8988T (cell line): ENCODE measurements around the gene NKD2.

Source experiments
- DNase-seq: peaks from one replicate; pipeline ENCODE4 v3.0.0; 2011

Gene NKD2

GRCh38 chr5:1032011-1032410 lies 23.4 kb downstream of the NKD2 start:
- peak; percentile 17 for DNase-seq

GRCh38 chr5:1032551-1033027 lies 24.0 kb downstream of the NKD2 start:
- no peak for DNase-seq

DNA sequence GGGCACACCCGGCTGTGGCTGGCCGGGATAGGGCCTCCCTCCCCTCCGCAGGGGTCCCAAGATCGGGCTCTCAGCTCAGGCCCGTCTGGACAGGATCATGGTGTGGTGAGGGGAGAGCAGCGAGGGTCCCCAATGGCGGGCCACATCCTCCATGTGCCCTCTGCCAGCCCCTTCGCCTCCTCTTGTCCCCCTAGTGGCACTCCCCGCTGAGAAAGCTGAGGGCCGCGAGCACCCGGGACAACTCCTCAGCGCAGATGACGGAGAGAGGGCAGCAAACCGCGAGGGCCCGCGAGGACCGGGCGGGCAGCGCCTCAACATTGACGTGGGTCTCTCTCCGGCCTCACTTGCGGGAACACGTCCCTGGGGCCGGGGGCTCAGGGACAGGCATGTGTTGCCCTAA lies 24.6 kb downstream of the NKD2 start:
- peak; percentile 14 for DNase-seq

GRCh38 chr5:1033606-1034420 lies 25.2 kb downstream of the NKD2 start:
- DNase-seq: peak; percentile 14

DNA sequence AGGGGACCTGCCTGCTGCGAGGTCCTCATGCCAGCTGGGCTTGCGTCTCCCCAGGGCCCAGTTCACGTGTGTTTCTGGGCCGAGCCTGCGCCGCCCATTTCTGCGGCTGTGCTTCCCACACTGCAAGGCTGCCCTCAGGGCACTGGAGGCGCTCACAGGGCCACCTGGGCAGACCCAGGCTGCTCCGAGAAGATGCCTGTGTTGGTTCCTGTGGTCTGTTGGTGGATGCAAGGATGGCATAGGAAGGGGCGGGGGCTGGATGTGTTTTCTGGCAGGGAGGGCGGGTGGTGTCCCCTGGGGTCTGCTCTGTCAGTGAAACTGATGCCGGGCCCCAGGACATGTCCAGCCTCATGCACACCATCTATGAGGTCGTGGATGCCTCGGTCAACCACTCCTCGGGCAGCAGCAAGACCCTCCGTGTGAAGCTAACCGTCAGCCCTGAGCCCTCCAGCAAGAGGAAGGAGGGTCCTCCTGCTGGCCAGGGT lies 25.9 kb downstream of the NKD2 start:
- no peak for DNase-seq

GRCh38 chr5:1034986-1035385 lies 26.4 kb downstream of the NKD2 start:
- no peak for DNase-seq

GRCh38 chr5:1035421-1036405 lies 27.1 kb downstream of the NKD2 start:
- peak; percentile 29 for DNase-seq

- DNase-seq: peak; percentile 26
These were observed 28.0 kb downstream of the NKD2 start for GRCh38 chr5:1036504-1037122.

- peak; percentile 28 for DNase-seq
These were observed 28.6 kb downstream of the NKD2 start for GRCh38 chr5:1037123-1037670.

GRCh38 chr5:1037671-1038416 lies 29.2 kb downstream of the NKD2 start:
- DNase-seq: peak; percentile 22

- peak; percentile 26 for DNase-seq
These were observed 30.0 kb downstream of the NKD2 start for GRCh38 chr5:1038417-1039209.

DNA sequence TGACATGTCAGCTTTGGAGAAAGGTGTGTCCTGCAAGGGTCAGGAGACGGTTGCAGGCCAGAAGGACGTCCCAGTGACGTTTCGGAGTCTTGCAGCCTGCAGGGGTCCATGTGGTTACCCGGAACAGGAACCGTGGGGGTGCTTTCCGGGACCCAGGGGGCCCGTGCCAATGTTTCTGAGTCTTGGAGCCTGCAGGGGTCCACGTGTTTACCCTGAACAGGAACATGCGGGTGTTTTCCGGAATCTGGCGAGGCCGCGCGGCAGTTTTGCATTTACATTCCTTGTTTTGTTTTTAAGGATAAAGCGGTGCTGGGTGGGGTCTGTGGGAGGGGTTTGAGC lies 30.6 kb downstream of the NKD2 start:
- DNase-seq: peak; percentile 9

DNA sequence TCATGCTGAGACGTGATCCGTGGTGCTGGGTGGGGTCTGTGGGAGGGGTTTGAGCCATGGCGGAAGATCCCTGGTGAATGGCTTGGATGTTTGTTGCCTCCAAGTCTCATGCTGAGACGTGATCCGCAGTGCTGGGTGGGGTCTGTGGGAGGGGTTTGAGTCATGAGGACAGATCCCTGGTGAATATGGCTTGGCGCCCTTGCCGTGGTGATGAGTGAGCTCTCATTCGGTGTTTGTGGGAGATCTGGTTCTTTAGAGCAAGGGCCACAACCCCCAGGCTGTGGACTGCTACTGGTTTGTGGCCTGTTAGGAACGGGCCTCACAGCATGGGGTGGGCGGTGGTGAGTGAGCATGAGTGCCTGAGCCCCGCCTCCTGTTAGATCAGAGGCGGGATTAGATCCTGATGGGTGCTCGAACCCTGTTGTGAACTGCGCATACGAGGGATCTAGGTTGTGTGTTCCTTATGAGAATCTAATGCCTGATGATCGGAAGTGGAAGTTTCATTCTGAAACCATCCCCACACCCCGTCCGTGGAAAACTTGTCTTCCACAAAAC lies 31.2 kb downstream of the NKD2 start:
- no peak for DNase-seq

GRCh38 chr5:1040571-1040970 lies 32.0 kb downstream of the NKD2 start:
- DNase-seq: peak; percentile 8

GRCh38 chr5:1041225-1042143 lies 32.9 kb downstream of the NKD2 start:
- no peak for DNase-seq

DNA sequence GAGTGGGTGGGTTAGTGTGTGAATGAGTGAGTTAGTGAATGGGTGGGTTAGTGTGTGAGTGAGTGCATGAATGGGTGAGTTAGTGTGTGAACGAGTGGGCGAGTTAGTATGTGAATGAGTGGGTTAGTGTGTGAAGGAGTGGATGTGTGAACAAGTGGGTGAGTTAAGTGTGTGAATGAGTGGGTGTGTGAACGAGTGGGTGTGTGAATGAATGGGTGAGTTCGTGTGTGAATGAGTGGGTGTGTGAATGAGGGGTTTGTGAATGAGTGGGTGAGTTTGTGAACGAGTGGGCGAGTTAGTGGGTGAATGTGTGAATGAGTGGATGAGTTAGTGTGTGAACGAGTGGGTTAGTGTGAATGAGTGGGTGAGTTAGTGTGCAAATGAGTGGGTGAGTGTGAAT lies 34.0 kb downstream of the NKD2 start:
- no peak for DNase-seq

DNA sequence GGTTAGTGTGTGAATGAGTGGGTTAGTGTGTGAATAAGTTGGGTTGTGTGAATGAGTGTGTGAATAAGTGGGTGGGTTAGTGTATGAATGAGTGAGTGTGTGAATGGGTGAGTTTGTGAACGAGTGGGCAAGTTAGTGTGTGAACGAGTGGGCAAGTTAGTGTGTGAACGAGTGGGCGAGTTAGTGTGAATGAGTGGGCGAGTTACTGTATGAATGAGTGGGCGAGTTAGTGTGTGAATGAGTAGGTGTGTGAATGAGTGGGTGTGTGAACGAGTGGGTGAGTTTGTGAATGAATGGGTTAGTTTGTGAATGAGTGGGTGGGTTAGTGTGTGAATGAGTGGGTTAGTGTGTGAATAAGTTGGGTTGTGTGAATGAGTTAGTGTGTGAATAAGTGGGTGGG lies 34.7 kb downstream of the NKD2 start:
- no peak for DNase-seq

- DNase-seq: no peak
These were observed 35.5 kb downstream of the NKD2 start for GRCh38 chr5:1044117-1044516.

- DNase-seq: no peak
These were observed 37.5 kb downstream of the NKD2 start for GRCh38 chr5:1045960-1046560.
